ENCODE data around the gene NDRG3. TPM values are rescaled to one million over a fixed set of nuclear protein-coding genes. Genes with fewer than 3 reads are reported as not detected.

NDRG3 gene
- total and polyA plus RNA-seq, 10 of the 15 experiments (the other 5 are each of a cell fraction or from before 2014, with no cell fraction given) = 11.2 to 29.7 (median 14.9) TPM

DNA sequence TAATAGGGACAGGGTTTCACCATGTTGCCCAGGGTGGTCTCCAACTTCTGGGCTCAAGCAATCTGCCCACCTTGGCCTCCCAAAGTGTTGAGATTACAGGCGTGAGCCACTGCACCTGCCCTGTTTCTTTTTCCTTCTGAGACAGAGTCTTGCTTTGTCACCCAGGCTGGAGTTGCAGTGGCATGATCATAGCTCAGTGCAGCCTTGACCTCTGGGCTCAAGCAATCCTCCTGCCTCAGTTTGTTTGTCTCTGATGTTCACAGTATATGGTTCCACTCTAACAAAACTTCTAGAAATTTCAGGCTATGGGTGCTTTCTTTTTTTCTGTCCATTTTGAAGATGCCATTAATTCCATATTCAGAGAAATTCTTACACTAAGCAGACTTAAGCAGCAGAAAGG, 33.1 kb downstream of the NDRG3 start:
- BruUV-seq (replicated peaks) = no TSS peak
- Histone ChIP-seq H3K4me2 (ENCODE audit: control insufficient read depth, insufficient read depth) (no peak overlapping the region), H4K20me1 (ENCODE audit: control insufficient read depth, insufficient read depth) (no peaks in the 10 kb centered on the region), H3K9ac (ENCODE audit: control insufficient read depth, insufficient read depth, low read length) (no peak overlapping the region), H3K27ac (ENCODE audit: control insufficient read depth, insufficient read depth) (no peak overlapping the region), H3K4me3 (no peak overlapping the region), H2AFZ (ENCODE audit: control insufficient read depth, low read depth, low read length) (no peak overlapping the region), H3K4me1 (ENCODE audit: control insufficient read depth, insufficient read depth, low read length) (no peaks in the 10 kb centered on the region), H3K27me3 (replicated peaks in 1 of 2; ENCODE audit: control insufficient read depth in 2 of 2, insufficient read depth in 2 of 2, low read length in 1 of 2) (no peaks in the 10 kb centered on the region), H3K9me3 (replicated peaks; ENCODE audit: control insufficient read depth, insufficient read depth, low read length) (no peaks in the 10 kb centered on the region), H3K79me2 (ENCODE audit: control insufficient read depth, insufficient read depth, low read length) (no peaks in the 10 kb centered on the region), H3K36me3 (ENCODE audit: control insufficient read depth in 2 of 2, insufficient read depth in 2 of 2, low read length in 1 of 2) (no peaks in the 10 kb centered on the region; a peak in 1 of 4 replicates)
- in situ Hi-C loops (cut with MboI) (no loop called here), intact Hi-C loops (cut with micrococcal nuclease; ENCODE audit: unreplicated experiment) (no loop called here)
- FAIRE-seq (no peak), ATAC-seq (no peak), DNase-seq (ENCODE audit: low read depth, low spot score) (no peak)
- CTCF ChIA-PET = interaction anchor here (0.6 to 1.7 kb wide), 3 partner anchors 12 to 119 kb away, joined by 3 to 4 read pairs (median 4); no protein-coding TSS in a partner anchor
- SMC1A ChIA-PET (ENCODE audit: uncharacterized antibody, unreplicated experiment) = interaction anchor here (1.3 kb wide), 1 partner anchor 9 kb away, joined by 3 read pairs; no protein-coding TSS in a partner anchor
- RAD21 ChIA-PET (ENCODE audit: unreplicated experiment) = no interaction called here
- TF ChIP-seq SRF (IDR thresholded peaks at IDR 0.05; ENCODE audit: low read depth in 2 of 2, low read length in 2 of 2) = no peak
- TF ChIP-seq MEF2B (IDR thresholded peaks at IDR 0.05; ENCODE audit: partially characterized antibody, poor library complexity, severe bottlenecking) = no peak
- TF ChIP-seq EP300 (IDR thresholded peaks at IDR 0.05; ENCODE audit: borderline replicate concordance in 1 of 2, control insufficient read depth in 1 of 2, low read depth in 2 of 2, low read length in 2 of 2) = no peak
- no peak for TF ChIP-seq BRCA1 (IDR thresholded peaks at IDR 0.05; ENCODE audit: low read depth, low read length)
- no peak for TF ChIP-seq SP1 (IDR thresholded peaks at IDR 0.05; ENCODE audit: low read depth, low read length)
- no peak for TF ChIP-seq PAX5 (IDR thresholded peaks at IDR 0.05; ENCODE audit: borderline replicate concordance, low read depth, low read length)
- no peak for TF ChIP-seq HDGF (IDR thresholded peaks at IDR 0.05)
- no peak for TF ChIP-seq BACH1 (IDR thresholded peaks at IDR 0.05; ENCODE audit: borderline replicate concordance)
- no peak for TF ChIP-seq CUX1 (IDR thresholded peaks at IDR 0.05; ENCODE audit: insufficient replicate concordance, low read depth, low read length)
- no peak for TF ChIP-seq NBN (IDR thresholded peaks at IDR 0.05)
- no peak for TF ChIP-seq EED (IDR thresholded peaks at IDR 0.05; ENCODE audit: low read depth)
- TF ChIP-seq ETV6 (conservative IDR thresholded peaks at IDR 0.05 in 1 of 2, IDR thresholded peaks at IDR 0.05 in 1 of 2; ENCODE audit: borderline replicate concordance in 1 of 2, low read depth in 1 of 2) = no peak
- no peak for TF ChIP-seq KLF5 (IDR thresholded peaks at IDR 0.05; ENCODE audit: partially characterized antibody)
- no peak for TF ChIP-seq CBFB (IDR thresholded peaks at IDR 0.05; ENCODE audit: low read depth)
- no peak for TF ChIP-seq SREBF2 (IDR thresholded peaks at IDR 0.05; ENCODE audit: low read length)
- TF ChIP-seq SIN3A (IDR thresholded peaks at IDR 0.05; ENCODE audit: low read depth, low read length) = no peak
- TF ChIP-seq, protein P1, sequence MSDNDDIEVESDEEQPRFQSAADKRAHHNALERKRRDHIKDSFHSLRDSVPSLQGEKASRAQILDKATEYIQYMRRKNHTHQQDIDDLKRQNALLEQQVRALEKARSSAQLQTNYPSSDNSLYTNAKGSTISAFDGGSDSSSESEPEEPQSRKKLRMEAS (IDR thresholded peaks at IDR 0.05; ENCODE audit: low read depth, low read length) = no peak
- TF ChIP-seq, protein P2, sequence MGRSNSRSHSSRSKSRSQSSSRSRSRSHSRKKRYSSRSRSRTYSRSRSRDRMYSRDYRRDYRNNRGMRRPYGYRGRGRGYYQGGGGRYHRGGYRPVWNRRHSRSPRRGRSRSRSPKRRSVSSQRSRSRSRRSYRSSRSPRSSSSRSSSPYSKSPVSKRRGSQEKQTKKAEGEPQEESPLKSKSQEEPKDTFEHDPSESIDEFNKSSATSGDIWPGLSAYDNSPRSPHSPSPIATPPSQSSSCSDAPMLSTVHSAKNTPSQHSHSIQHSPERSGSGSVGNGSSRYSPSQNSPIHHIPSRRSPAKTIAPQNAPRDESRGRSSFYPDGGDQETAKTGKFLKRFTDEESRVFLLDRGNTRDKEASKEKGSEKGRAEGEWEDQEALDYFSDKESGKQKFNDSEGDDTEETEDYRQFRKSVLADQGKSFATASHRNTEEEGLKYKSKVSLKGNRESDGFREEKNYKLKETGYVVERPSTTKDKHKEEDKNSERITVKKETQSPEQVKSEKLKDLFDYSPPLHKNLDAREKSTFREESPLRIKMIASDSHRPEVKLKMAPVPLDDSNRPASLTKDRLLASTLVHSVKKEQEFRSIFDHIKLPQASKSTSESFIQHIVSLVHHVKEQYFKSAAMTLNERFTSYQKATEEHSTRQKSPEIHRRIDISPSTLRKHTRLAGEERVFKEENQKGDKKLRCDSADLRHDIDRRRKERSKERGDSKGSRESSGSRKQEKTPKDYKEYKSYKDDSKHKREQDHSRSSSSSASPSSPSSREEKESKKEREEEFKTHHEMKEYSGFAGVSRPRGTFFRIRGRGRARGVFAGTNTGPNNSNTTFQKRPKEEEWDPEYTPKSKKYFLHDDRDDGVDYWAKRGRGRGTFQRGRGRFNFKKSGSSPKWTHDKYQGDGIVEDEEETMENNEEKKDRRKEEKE (IDR thresholded peaks at IDR 0.05) = no peak
- 93% methylated on average over 1 of the region's 1 CpG for WGBS (ENCODE audit: insufficient coverage, insufficient replicate concordance, low lambda C conversion rate, missing lambda C conversion rate)
- POLR2A ChIA-PET = interaction anchor here (0.7 kb wide), 1 partner anchor 784 kb away, joined by 5 read pairs; no protein-coding TSS in a partner anchor
